Measurements from ENCODE around the gene ZBTB21. TPM values are rescaled to one million over a fixed set of nuclear protein-coding genes. Genes with fewer than 3 reads are reported as not detected.
A peak's percentile ranks its signal among the peaks of the same experiment; 100 is the strongest.
"Not testable (repeated sequence)": the region's sequence is repeated elsewhere in the genome, so short reads cannot be mapped to it uniquely, and the experiment has no call there.

The ZBTB21 gene
- total and polyA plus RNA-seq, 9 of the 15 experiments (the other 6 are each of a cell fraction or from before 2014, with no cell fraction given): 2.2 to 15.2 (median 8.7) TPM

DNA sequence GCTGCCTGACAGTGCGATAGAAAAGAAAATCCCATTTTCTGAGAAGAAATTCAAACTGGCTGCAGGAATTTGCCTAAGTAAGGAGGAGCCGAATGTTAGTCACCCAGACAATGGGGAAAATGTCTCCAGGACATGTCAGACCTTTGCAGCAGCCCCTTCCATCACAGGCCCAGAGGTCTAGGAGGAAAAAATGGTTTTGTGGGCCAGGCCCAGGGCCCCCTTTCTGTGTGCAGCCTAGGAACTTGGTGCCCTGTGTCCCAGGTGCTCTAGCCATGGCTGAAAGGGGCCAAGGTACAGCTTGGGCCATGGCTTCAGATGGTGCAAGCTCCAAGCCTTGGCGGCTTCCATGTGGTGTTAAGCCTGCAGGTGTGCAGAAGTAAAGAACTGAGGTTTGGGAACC is 14.6 kb downstream of the ZBTB21 start (continued):
- TF ChIP-seq, protein P1, sequence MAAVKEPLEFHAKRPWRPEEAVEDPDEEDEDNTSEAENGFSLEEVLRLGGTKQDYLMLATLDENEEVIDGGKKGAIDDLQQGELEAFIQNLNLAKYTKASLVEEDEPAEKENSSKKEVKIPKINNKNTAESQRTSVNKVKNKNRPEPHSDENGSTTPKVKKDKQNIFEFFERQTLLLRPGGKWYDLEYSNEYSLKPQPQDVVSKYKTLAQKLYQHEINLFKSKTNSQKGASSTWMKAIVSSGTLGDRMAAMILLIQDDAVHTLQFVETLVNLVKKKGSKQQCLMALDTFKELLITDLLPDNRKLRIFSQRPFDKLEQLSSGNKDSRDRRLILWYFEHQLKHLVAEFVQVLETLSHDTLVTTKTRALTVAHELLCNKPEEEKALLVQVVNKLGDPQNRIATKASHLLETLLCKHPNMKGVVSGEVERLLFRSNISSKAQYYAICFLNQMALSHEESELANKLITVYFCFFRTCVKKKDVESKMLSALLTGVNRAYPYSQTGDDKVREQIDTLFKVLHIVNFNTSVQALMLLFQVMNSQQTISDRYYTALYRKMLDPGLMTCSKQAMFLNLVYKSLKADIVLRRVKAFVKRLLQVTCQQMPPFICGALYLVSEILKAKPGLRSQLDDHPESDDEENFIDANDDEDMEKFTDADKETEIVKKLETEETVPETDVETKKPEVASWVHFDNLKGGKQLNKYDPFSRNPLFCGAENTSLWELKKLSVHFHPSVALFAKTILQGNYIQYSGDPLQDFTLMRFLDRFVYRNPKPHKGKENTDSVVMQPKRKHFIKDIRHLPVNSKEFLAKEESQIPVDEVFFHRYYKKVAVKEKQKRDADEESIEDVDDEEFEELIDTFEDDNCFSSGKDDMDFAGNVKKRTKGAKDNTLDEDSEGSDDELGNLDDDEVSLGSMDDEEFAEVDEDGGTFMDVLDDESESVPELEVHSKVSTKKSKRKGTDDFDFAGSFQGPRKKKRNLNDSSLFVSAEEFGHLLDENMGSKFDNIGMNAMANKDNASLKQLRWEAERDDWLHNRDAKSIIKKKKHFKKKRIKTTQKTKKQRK (IDR thresholded peaks at IDR 0.05; ENCODE audit: borderline replicate concordance, low read depth, low read length): peak; percentile 45; the same call in 1 of the 2 replicates

DNA sequence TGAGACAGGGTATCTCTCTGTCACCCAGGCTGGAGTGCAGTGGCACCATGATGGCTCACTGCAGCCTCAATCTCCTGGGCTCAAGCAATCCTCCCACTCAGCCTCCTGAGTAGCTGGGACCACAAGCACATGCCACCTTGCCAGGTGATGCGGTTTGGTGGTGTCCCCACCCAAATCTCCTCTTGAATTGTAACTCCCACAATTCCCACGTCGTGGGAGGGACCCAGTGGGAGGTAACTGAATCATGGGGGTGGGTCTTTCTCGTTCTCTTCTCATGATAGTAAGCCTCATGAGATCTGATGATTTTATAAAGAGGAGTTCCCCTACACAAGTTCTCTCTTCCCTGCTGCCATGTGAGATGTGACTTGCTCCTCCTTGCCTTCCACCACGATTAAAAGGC is 15.5 kb downstream of the ZBTB21 start:
- H3K9me1 ChIP-seq (ENCODE audit: control insufficient read depth, insufficient read depth, low read length); FAIRE-seq; BruUV-seq (replicated peaks); H3K27ac ChIP-seq (ENCODE audit: extremely low read depth, low read depth, low read length); H3K27me3 ChIP-seq (ENCODE audit: control insufficient read depth in 2 of 2, insufficient read depth in 2 of 2, low read length in 2 of 2); ATAC-seq; H4K20me1 ChIP-seq (replicated peaks; ENCODE audit: control insufficient read depth, insufficient read depth, low read length); H3K9ac ChIP-seq (ENCODE audit: insufficient read depth in 1 of 2, low read depth in 2 of 2, low read length in 2 of 2); H3K4me1 ChIP-seq (replicated peaks in 1 of 2; ENCODE audit: control insufficient read depth in 2 of 2, insufficient read depth in 2 of 2, low read length in 2 of 2); in situ Hi-C loops (cut with MboI); DNase-seq (ENCODE audit: extremely low read depth in 1 of 4, low spot score in 3 of 4); POLR2A ChIA-PET; H3K79me2 ChIP-seq (ENCODE audit: control insufficient read depth, insufficient read depth, low read length); H3K9me3 ChIP-seq (replicated peaks; ENCODE audit: control insufficient read depth, insufficient read depth, low read depth, low read length); H3K4me2 ChIP-seq (ENCODE audit: insufficient read depth, low read length); CTCF ChIA-PET (ENCODE audit: low intra/inter-chr PET ratio); intact Hi-C loops (cut with micrococcal nuclease); H3K4me3 ChIP-seq; H2AFZ ChIP-seq (ENCODE audit: low read depth, low read length): not testable (repeated sequence)
- 0 out of 2 replicates have a peak, but pooled peaks have one; percentile 26 for TF ChIP-seq ZNF431 (CRISPR knock-in tag; IDR thresholded peaks at IDR 0.05)
- peaks cover 54% of the 10 kb centered on the region for H3K36me3 ChIP-seq (ENCODE audit: control insufficient read depth, insufficient read depth, low read length)
- WGBS (ENCODE audit: insufficient coverage, low coverage, missing lambda C conversion rate): 71% methylated on average over 5 of the region's 5 CpGs

Data from K562 (cell line).